ENCODE data around the gene RAB3GAP2. TPM values are rescaled to one million over a fixed set of nuclear protein-coding genes. Genes with fewer than 3 reads are reported as not detected.

Gene RAB3GAP2
- total RNA-seq = 10 to 100 TPM; 33.6 to 34.1 TPM

GRCh38 chr1:220272047-220272840, at the start of gene RAB3GAP2:
TSS of gene RAB3GAP2 (minus strand) at chr1:220272453. CDS start at chr1:220272337, 116 bp downstream.

Small RNAs within 50 kb of the gene (small RNA-seq; reads per million reads assigned to genes)
- gene MIR194-1 = 0.26 to 0.52 reads per million in 2 donors
- 0.43 to 1.8 reads per million in 2 donors for gene MIR215
- 0 reads per million in 2 donors for gene MIR664A
- gene SNORA36B = 5.2 to 7.4 reads per million in 2 donors

Other genes starting within 250 kb of the RAB3GAP2 start
- gene EPRS1, start 225.9 kb downstream of the RAB3GAP2 start, total RNA-seq = 10 to 100 TPM; 60.2 to 85.3 TPM
- 10 to 100 TPM; 26.5 to 37.0 TPM for gene BPNT1, start 182.7 kb downstream of the RAB3GAP2 start, total RNA-seq
- 100 to 1,000 TPM in 1 of 2 donors, 10 to 100 TPM in 1; 74.0 to 109 TPM for gene IARS2, start 178.3 kb downstream of the RAB3GAP2 start, total RNA-seq

Data from melanocyte of skin (primary cell).